Naive thymus-derived CD4-positive, alpha-beta T cell (primary cell): ENCODE results near the gene DNAJB13. TPM values are rescaled to one million over a fixed set of nuclear protein-coding genes. Genes with fewer than 3 reads are reported as not detected.
A peak's percentile ranks its signal among the peaks of the same experiment; 100 is the strongest.

Experiments used
- ATAC-seq: fragments of 150-1000 bp; cut with Tn5 transposase; 2 replicates; pipeline ENCODE4 v1.10.0; 2021; ENCODE audit warnings: mild to moderate bottlenecking, moderate library complexity
- CTCF ChIA-PET: fragments of 350-600 bp; sonication (Branson Sonifier 250); formaldehyde crosslinking; loops from one replicate; lab custom pipeline; 2021; ENCODE audit warnings: antibody characterized with exemption; lab: Charles Lee
- POLR2A ChIA-PET: fragments of 350-600 bp; sonication (Branson Sonifier 250); formaldehyde crosslinking; loops from one replicate; lab custom pipeline; 2021; ENCODE audit warnings: antibody characterized with exemption, inconsistent platforms; lab: Charles Lee
- DNase-seq, 9 donors: peaks; one replicate each; pipeline versions ENCODE4 v3.0.0 to v3.0.0-alpha.2; 2020 to 2022; ENCODE audit warnings: mixed read lengths in 1 of 9
- H3K27ac ChIP-seq: one replicate; pipeline ENCODE4 v1.7.0; 2013; ENCODE audit warnings: mild to moderate bottlenecking, low read depth, low read length, moderate library complexity
- H3K27me3 ChIP-seq, 2 donors: one replicate each; pipeline ENCODE4 v1.7.0; 2013; ENCODE audit warnings: low read length in 2 of 2, mild to moderate bottlenecking in 2 of 2, moderate library complexity in 2 of 2; ENCODE audit not compliant: control insufficient read depth in 2 of 2, insufficient read depth in 2 of 2
- H3K36me3 ChIP-seq, 3 experiments: 1 replicate in 2 of 3; 2 replicates in 1 of 3; pipeline ENCODE4 v1.7.0; 2013; ENCODE audit warnings: low read length in 3 of 3, mild to moderate bottlenecking in 3 of 3, moderate library complexity in 1 of 3; ENCODE audit not compliant: insufficient read depth in 3 of 3, control insufficient read depth in 2 of 3
- H3K4me1 ChIP-seq, 2 donors: one replicate each; pipeline ENCODE4 v1.7.0; 2013; ENCODE audit warnings: low read length in 2 of 2, mild to moderate bottlenecking in 2 of 2, moderate library complexity in 1 of 2; ENCODE audit not compliant: control insufficient read depth in 2 of 2, insufficient read depth in 2 of 2
- H3K4me3 ChIP-seq: 2 replicates; pipeline ENCODE4 v1.7.0; 2013; ENCODE audit warnings: mild to moderate bottlenecking, low read length
- H3K9me3 ChIP-seq, 3 experiments: 1 replicate in 2 of 3; 2 replicates in 1 of 3; pipeline ENCODE4 v1.7.0; 2013; ENCODE audit warnings: low read length in 3 of 3; ENCODE audit not compliant: control insufficient read depth in 2 of 3
- H3K27ac Mint-ChIP-seq, 9 donors: one replicate each; pipeline ENCODE4 v1.8.0; 2020 to 2022; ENCODE audit warnings: mixed read lengths in 9 of 9, mild to moderate bottlenecking in 8 of 9, moderate library complexity in 5 of 9, inconsistent platforms in 2 of 9
- H3K27me3 Mint-ChIP-seq, 5 donors: one replicate each; pipeline ENCODE4 v1.8.0; 2021 to 2022; ENCODE audit warnings: mixed read lengths in 5 of 5, mild to moderate bottlenecking in 1 of 5
- H3K36me3 Mint-ChIP-seq, 5 donors: one replicate each; pipeline ENCODE4 v1.8.0; 2020 to 2022; ENCODE audit warnings: mixed read lengths in 5 of 5, mild to moderate bottlenecking in 3 of 5, inconsistent platforms in 1 of 5
- H3K4me1 Mint-ChIP-seq, 7 donors: one replicate each; pipeline ENCODE4 v1.8.0; 2020 to 2022; ENCODE audit warnings: mixed read lengths in 7 of 7, mild to moderate bottlenecking in 3 of 7, inconsistent platforms in 1 of 7
- H3K4me3 Mint-ChIP-seq, 10 donors: one replicate each; pipeline ENCODE4 v1.8.0; 2020 to 2022; ENCODE audit warnings: mild to moderate bottlenecking in 10 of 10, mixed read lengths in 10 of 10, moderate library complexity in 6 of 10, inconsistent platforms in 2 of 10
- H3K9me3 Mint-ChIP-seq, 11 donors: one replicate each; pipeline ENCODE4 v1.8.0; 2020 to 2022; ENCODE audit warnings: mixed read lengths in 11 of 11, mild to moderate bottlenecking in 4 of 11, inconsistent platforms in 1 of 11, moderate library complexity in 1 of 11
- intact Hi-C, 2 donors: fragments of 100-400 bp; cut with micrococcal nuclease; formaldehyde crosslinking; loops; one replicate each; pipeline ENCODE4 v1.15.1; 2023
- polyA plus RNA-seq, 2 donors: library from polyadenylated mRNA; unstranded; fragments of 300-500 nt; fragmentation: Illumina TruSeq; gene quantifications; one replicate each; pipeline ENCODE4 v1.2.3, GENCODE V29; 2021
- total RNA-seq, 6 experiments: library from RNA in 5 of 6; stranded (reverse) in 5 of 6; gene quantifications; 1 replicate in 5 of 6; 2 replicates in 1 of 6; pipeline ENCODE4 v1.2.3 and lab custom pipeline; 2021 to 2026

Gene DNAJB13
- total and polyA plus RNA-seq, 7 experiments from 2014 or later = 0.19 to 0.73 (median 0.44) TPM; not detected in 1

DNA sequence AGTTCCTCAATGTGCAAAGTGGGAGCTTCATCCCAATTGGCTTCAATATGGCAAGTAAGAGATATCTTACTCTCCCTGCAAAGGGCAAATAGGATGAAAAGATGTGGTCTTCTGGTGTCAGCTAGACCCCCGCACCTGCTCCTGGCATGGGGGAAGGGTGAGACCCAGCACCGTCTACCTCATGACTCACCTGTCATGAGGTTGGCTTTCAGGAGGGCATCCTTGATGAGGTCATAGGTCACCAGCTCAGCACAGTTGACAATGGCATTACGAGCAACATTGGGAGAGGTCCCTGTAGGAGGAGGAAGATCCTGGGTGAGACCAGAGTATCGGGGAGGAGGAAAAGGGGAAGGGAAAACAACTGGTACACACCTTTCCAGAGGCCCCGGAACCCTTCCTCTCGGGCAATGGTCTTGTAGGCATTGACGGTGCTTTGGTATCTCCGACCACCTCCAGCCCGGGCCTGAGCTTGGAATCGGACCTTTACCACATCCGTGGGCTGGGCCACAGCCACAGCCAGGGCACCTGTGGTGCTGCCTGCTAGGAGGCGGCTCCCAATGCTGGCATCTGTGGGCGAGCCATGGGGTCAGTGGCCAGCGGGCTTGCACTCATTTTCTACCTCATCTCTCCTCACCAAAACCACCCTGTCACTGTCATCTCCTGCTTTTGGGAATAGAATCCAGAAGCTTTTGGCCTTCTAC lies 25.8 kb downstream of the DNAJB13 start:
- ChIA-PET POLR2A (interaction anchor here (1.2 to 31.1 kb wide), 4 partner anchors 1 to 56 kb away, joined by 3 to 1403 read pairs (median 820); partner anchors contain the start of genes UCP2 and UCP3), CTCF (no interaction called here)
- peaks cover 33 to 66% (median 40%) of the 10 kb centered on the region in 3 experiments for H3K36me3 ChIP-seq
- no peak for DNase-seq
- Mint-ChIP-seq H3K27ac (peak overlapping the region; percentile 71 to 100 (median 98)), H3K9me3 (peaks cover 0 to 1% (median 0%) of the 10 kb centered on the region in 11 donors), H3K36me3 (peaks cover 24 to 76% (median 64%) of the 10 kb centered on the region in 5 donors), H3K4me3 (peak overlapping the region; percentile 49 to 100 (median 74)), H3K4me1 (peaks cover 66 to 98% (median 85%) of the 10 kb centered on the region in 7 donors), H3K27me3 (no peaks in the 10 kb centered on the region)
- peak overlapping the region; percentile 96 for H3K27ac ChIP-seq
- intact Hi-C loops = no loop called here
- no peaks in the 10 kb centered on the region for H3K9me3 ChIP-seq
- H3K4me3 ChIP-seq = no peak overlapping the region
- no peak for ATAC-seq
- peaks cover 76 to 78% of the 10 kb centered on the region in 2 donors for H3K4me1 ChIP-seq
- H3K27me3 ChIP-seq = no peaks in the 10 kb centered on the region

DNA sequence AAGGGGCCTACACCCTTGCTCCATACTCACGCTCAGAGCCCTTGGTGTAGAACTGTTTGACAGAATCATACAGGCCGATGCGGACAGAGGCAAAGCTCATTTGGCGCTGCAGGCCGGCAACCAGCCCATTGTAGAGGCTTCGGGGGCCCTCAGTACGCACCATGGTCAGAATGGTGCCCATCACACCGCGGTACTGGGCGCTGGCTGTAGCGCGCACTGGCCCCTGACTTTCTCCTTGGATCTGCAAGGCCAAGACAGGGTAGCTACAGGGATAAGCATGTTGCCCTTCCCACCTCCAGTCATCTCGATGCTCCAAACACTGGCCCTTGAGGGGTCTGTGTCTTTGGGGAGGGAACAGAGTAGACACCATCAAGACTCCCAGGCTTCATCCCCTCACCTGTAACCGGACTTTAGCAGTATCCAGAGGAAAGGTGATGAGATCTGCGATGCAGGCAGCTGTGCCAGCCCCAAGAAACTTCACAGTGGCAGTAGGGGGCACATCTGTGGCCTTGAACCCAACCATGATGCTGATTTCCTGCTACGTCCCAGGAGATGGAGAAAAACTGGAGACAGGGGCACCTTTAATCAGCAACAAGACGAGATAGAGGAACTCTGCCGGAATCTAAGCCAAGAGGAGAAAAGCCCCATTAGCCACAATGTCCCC lies 27.2 kb downstream of the DNAJB13 start:
- Mint-ChIP-seq H3K36me3 (peaks cover 31 to 82% (median 69%) of the 10 kb centered on the region in 5 donors), H3K9me3 (peaks cover 0 to 3% (median 0%) of the 10 kb centered on the region in 11 donors), H3K4me1 (peaks cover 63 to 84% (median 72%) of the 10 kb centered on the region in 7 donors), H3K4me3 (peak overlapping the region; percentile 78 to 100 (median 98)), H3K27ac (peak overlapping the region; percentile 71 to 100 (median 99)), H3K27me3 (no peaks in the 10 kb centered on the region)
- no peaks in the 10 kb centered on the region for H3K27me3 ChIP-seq
- H3K36me3 ChIP-seq = peaks cover 33 to 76% (median 40%) of the 10 kb centered on the region in 3 experiments
- H3K4me1 ChIP-seq = peaks cover 64% of the 10 kb centered on the region in 2 donors
- H3K4me3 ChIP-seq = peak overlapping the region; percentile 93
- DNase-seq = no peak
- H3K9me3 ChIP-seq = no peaks in the 10 kb centered on the region
- CTCF ChIA-PET = interaction anchor here (1.9 to 4.6 kb wide), 2 partner anchors 34 to 55 kb away, joined by 4 to 21 read pairs; no protein-coding TSS in a partner anchor
- intact Hi-C loops = no loop called here
- peak overlapping the region; percentile 96 for H3K27ac ChIP-seq
- ATAC-seq = no peak
- POLR2A ChIA-PET = interaction anchor here (0.5 to 31.1 kb wide), 5 partner anchors 3 to 516 kb away, joined by 3 to 1403 read pairs (median 237); partner anchors contain the start of genes LIPT2, UCP2 and UCP3

DNA sequence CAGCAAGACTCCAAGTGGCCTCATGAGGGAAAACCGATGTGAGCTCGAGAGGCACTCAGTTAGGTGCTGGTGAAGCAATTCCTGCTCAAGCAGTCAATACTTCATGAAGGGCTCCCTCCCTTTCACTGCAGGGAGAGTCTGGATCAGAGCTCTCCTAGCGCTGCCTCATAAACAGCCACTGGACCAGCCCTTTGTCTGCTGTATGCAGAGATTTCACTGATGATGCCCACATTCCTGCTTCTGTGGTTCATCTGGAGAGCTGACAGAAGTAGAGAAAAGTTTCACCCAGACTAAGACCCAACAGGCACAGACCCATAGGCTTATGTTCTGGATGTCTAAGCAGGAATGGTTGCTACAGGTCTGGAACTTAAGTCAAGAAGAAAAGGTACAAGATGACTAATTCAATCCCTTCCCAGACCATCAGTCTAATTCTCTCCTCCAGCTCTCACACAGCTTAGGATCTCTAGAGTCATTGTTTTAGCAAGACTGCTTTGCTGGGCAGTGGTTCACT lies 27.8 kb downstream of the DNAJB13 start:
- intact Hi-C loops = no loop called here
- Mint-ChIP-seq H3K4me3 (peak overlapping the region; percentile 78 to 100 (median 98)), H3K27me3 (no peaks in the 10 kb centered on the region), H3K27ac (peak overlapping the region; percentile 71 to 100 (median 99)), H3K4me1 (peaks cover 60 to 84% (median 70%) of the 10 kb centered on the region in 7 donors), H3K9me3 (peaks cover 0 to 3% (median 0%) of the 10 kb centered on the region in 11 donors), H3K36me3 (peaks cover 31 to 82% (median 69%) of the 10 kb centered on the region in 5 donors)
- DNase-seq = no peak
- peaks cover 33 to 76% (median 40%) of the 10 kb centered on the region in 3 experiments for H3K36me3 ChIP-seq
- H3K4me1 ChIP-seq = peaks cover 60 to 61% of the 10 kb centered on the region in 2 donors
- peak overlapping the region; percentile 96 for H3K27ac ChIP-seq
- CTCF ChIA-PET = interaction anchor here (1.9 to 4.6 kb wide), 3 partner anchors 14 to 55 kb away, joined by 4 to 21 read pairs (median 16); no protein-coding TSS in a partner anchor
- no peak for ATAC-seq
- no peaks in the 10 kb centered on the region for H3K27me3 ChIP-seq
- peak overlapping the region; percentile 93 for H3K4me3 ChIP-seq
- H3K9me3 ChIP-seq = no peaks in the 10 kb centered on the region
- POLR2A ChIA-PET = interaction anchor here (1.0 to 31.1 kb wide), 6 partner anchors 3 to 515 kb away, joined by 3 to 1403 read pairs (median 120); partner anchors contain the start of genes LIPT2, UCP2 and UCP3

DNA sequence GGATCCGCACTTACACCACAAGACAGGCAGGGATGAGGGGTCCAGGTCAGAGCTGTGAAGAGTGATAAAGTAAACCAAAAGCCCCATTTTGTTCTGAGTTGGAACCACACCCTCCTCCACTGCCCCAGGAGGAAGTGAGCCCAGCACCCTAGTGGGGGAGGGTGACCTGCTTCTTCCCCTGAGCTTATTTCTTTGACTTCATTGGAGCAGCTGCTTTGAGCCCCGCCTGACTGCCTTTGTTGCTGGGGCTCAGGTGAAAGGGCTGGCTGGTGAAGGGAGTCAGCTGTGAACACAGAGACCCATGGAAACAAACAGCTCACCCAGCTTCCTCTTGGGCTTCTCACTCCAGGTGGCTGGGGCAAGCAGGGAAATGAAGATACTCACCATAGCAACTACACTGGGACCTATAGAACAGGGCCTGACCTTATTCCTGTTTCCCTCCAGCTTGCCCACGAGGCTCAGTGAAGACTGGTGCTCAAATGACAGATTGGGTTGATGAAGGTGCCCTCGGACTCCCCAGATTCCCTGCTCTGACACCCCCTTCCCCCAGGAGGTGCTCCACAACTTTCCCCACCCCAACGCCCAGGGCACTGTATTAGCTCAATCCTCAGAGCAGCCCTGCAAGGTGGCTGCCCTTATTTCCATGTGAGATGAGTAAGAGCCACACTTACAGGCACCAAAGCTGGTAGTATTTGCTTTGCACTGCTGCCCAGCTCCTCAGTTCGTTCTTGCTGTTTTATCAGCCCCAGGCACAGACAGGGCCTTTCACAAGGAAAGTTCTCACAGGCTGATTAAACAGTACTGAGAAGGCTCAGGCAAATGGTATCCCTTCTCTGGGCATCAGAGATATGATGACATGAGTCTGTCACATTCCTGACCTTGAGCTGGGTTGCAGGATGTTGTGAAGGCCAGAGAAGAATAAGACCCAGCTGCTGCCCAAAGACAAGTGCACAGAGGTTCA lies 29.5 kb downstream of the DNAJB13 start:
- H3K27ac ChIP-seq = peak overlapping the region; percentile 96
- peaks cover 28 to 63% (median 40%) of the 10 kb centered on the region in 3 experiments for H3K36me3 ChIP-seq
- Mint-ChIP-seq H3K36me3 (peaks cover 30 to 68% (median 56%) of the 10 kb centered on the region in 5 donors), H3K9me3 (peaks cover 0 to 3% (median 0%) of the 10 kb centered on the region in 11 donors), H3K27me3 (no peaks in the 10 kb centered on the region), H3K4me3 (peak overlapping the region; percentile 93 to 100 (median 99)), H3K4me1 (peaks cover 50 to 78% (median 65%) of the 10 kb centered on the region in 7 donors), H3K27ac (peak overlapping the region; percentile 98 to 100 (median 99))
- intact Hi-C loops = loop anchor here (1.0 to 10.0 kb wide), 11 partner anchors 15 to 612 kb away; partner anchors contain the start of genes LIPT2 (in 2 of the 2), C2CD3 (in 1 of the 2), COA4 (in 1 of the 2) and PAAF1 (in 1 of the 2)
- ATAC-seq = peak; percentile 64
- H3K9me3 ChIP-seq = no peaks in the 10 kb centered on the region
- no peaks in the 10 kb centered on the region for H3K27me3 ChIP-seq
- peak; percentile 55 to 94 (median 91) for DNase-seq
- ChIA-PET CTCF (interaction anchor here (0.9 to 4.6 kb wide), 17 partner anchors 9 to 110 kb away, joined by 3 to 24 read pairs (median 6); no protein-coding TSS in a partner anchor), POLR2A (interaction anchor here (0.6 to 31.1 kb wide), 16 partner anchors 5 to 1596 kb away, joined by 3 to 1403 read pairs (median 4); partner anchors contain the start of genes C2CD3, UCP2 and UCP3)
- H3K4me3 ChIP-seq = peak overlapping the region; percentile 93
- peaks cover 50 to 52% of the 10 kb centered on the region in 2 donors for H3K4me1 ChIP-seq

DNA sequence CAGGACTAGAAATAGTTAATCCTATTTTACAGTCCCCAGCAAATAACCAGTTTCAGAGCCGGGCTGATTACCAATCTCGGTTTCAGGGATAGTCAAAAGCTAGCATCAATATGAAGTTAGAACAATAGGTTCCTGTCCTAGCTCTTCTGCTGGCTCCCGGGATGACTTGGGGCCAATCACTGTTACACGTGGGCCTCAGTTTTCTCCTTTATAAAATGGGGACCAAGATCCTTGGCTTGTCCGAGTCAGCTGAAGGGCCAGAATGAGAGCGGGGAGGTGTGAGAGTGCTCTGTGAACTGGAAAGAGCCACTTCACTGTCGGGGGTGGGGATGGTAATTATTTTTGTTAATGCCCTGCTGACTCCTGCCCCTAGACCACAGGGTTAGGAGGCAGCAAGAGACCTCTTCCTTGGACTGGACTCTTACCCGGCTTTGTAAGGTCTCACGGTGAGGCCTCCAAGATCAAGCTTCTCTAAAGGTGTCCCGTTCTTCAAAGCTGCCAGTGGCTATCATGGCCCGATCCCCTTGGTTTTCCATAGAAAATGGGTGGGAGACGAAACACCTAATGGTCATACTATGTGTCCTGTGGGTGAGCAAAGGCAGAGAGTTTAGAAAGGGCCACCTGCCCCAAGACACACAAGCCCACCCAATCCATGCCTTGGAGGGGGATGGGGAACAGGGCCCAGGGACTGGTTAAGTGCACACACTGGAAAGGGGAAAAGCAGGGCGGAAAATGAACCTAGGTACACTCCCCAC lies 30.4 kb downstream of the DNAJB13 start:
- H3K4me3 ChIP-seq = peak overlapping the region; percentile 93
- Mint-ChIP-seq H3K27ac (peak overlapping the region; percentile 98 to 100 (median 99)), H3K9me3 (peaks cover 0 to 3% (median 0%) of the 10 kb centered on the region in 11 donors), H3K27me3 (no peaks in the 10 kb centered on the region), H3K4me3 (peak overlapping the region; percentile 93 to 100 (median 99)), H3K4me1 (peaks cover 45 to 73% (median 59%) of the 10 kb centered on the region in 7 donors), H3K36me3 (peaks cover 26 to 59% (median 49%) of the 10 kb centered on the region in 5 donors)
- DNase-seq (no peak), ATAC-seq (no peak)
- ChIA-PET CTCF (interaction anchor here (1.1 to 4.6 kb wide), 12 partner anchors 10 to 109 kb away, joined by 3 to 24 read pairs (median 6); no protein-coding TSS in a partner anchor), POLR2A (interaction anchor here (0.7 to 31.1 kb wide), 7 partner anchors 6 to 71 kb away, joined by 3 to 1403 read pairs (median 12); partner anchors contain the start of genes UCP2 and UCP3)
- H3K36me3 ChIP-seq = peaks cover 28 to 54% (median 33%) of the 10 kb centered on the region in 3 experiments
- H3K27me3 ChIP-seq = no peaks in the 10 kb centered on the region
- intact Hi-C loops = loop anchor here (5.0 to 10.0 kb wide), 4 partner anchors 51 to 611 kb away; partner anchors contain the start of genes LIPT2 (in 2 of the 2) and POLD3 (in 1 of the 2)
- H3K9me3 ChIP-seq = no peaks in the 10 kb centered on the region
- peak overlapping the region; percentile 96 for H3K27ac ChIP-seq
- H3K4me1 ChIP-seq = peaks cover 46 to 50% of the 10 kb centered on the region in 2 donors
